Tibial artery (tissue), 4 donors: ENCODE measurements around the gene ALOX5AP.

Source experiments
- DNase-seq, 2 donors: peaks; one replicate each; pipeline ENCODE4 v3.0.0-alpha.2; 2019
- H3K27ac ChIP-seq, 2 donors: fragments of 200-600 bp; sonication (generic) in 1 of 2; 1 replicate in 1 of 2; 2 replicates in 1 of 2; pipeline ENCODE4 v1.5.1; 2018 to 2019; ENCODE audit warnings: mild to moderate bottlenecking in 1 of 2
- H3K27me3 ChIP-seq, 2 donors: fragments of 200-600 bp; sonication (generic) in 1 of 2; one replicate each; pipeline versions ENCODE4 v1.5.1 to v1.6.0; 2016 to 2019
- H3K36me3 ChIP-seq, 3 donors: fragments of 200-600 bp; sonication (generic) in 2 of 3; one replicate each; pipeline ENCODE4 v1.5.1; 2016 to 2019; ENCODE audit warnings: mild to moderate bottlenecking in 2 of 3
- H3K4me1 ChIP-seq, 4 donors: fragments of 200-600 bp; sonication (generic) in 2 of 4; 1 replicate in 3 of 4; 2 replicates in 1 of 4; pipeline ENCODE4 v1.5.1; 2016 to 2019
- H3K4me3 ChIP-seq, 2 donors: fragments of 200-600 bp; sonication (generic) in 1 of 2; 1 replicate in 1 of 2; 2 replicates in 1 of 2; pipeline ENCODE4 v1.5.1; 2018 to 2019; ENCODE audit warnings: mild to moderate bottlenecking in 2 of 2
- H3K9me3 ChIP-seq, 3 donors: fragments of 200-600 bp; sonication (generic) in 1 of 3; one replicate each; pipeline ENCODE4 v1.5.1; 2016 to 2019
- intact Hi-C: fragments of 100-400 bp; cut with DNase I; formaldehyde crosslinking; loops from one replicate; pipeline ENCODE4 v1.15.0; 2023; ENCODE audit warnings: low total_unique reads
- TF ChIP-seq, protein P1 (sequence below), 2 experiments: fragments of 200-600 bp in 1 of 2; fragments of 450-650 bp in 1 of 2; IDR thresholded peaks; one replicate each; pipeline ENCODE4 v1.5.1; 2017 to 2019; ENCODE audit warnings: antibody characterized with exemption in 2 of 2, mild to moderate bottlenecking in 1 of 2, moderate library complexity in 1 of 2

ALOX5AP gene

GRCh38 chr13:30722361-30722760 is 13.0 kb upstream of the ALOX5AP start:
- Histone ChIP-seq H3K4me1 (peaks cover 0 to 15% (median 5%) of the 10 kb centered on the region in 4 donors), H3K36me3 (no peaks in the 10 kb centered on the region), H3K27ac (no peak overlapping the region), H3K27me3 (no peaks in the 10 kb centered on the region), H3K4me3 (no peak overlapping the region), H3K9me3 (no peaks in the 10 kb centered on the region)
- TF ChIP-seq, protein P1, sequence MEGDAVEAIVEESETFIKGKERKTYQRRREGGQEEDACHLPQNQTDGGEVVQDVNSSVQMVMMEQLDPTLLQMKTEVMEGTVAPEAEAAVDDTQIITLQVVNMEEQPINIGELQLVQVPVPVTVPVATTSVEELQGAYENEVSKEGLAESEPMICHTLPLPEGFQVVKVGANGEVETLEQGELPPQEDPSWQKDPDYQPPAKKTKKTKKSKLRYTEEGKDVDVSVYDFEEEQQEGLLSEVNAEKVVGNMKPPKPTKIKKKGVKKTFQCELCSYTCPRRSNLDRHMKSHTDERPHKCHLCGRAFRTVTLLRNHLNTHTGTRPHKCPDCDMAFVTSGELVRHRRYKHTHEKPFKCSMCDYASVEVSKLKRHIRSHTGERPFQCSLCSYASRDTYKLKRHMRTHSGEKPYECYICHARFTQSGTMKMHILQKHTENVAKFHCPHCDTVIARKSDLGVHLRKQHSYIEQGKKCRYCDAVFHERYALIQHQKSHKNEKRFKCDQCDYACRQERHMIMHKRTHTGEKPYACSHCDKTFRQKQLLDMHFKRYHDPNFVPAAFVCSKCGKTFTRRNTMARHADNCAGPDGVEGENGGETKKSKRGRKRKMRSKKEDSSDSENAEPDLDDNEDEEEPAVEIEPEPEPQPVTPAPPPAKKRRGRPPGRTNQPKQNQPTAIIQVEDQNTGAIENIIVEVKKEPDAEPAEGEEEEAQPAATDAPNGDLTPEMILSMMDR (IDR thresholded peaks at IDR 0.05) = no peak
- no peak for DNase-seq
- intact Hi-C loops = no loop called here

- TF ChIP-seq, protein P1 (IDR thresholded peaks at IDR 0.05) = no peak
- H3K36me3 ChIP-seq = no peaks in the 10 kb centered on the region
- no peak overlapping the region for H3K4me3 ChIP-seq
- H3K27me3 ChIP-seq = no peaks in the 10 kb centered on the region
- H3K9me3 ChIP-seq = no peaks in the 10 kb centered on the region
- DNase-seq = no peak
- H3K27ac ChIP-seq = peak overlapping the region; percentile 32 to 45
- peaks cover 0 to 36% (median 12%) of the 10 kb centered on the region in 4 donors for H3K4me1 ChIP-seq
- intact Hi-C loops = no loop called here
Measured at GRCh38 chr13:30724778-30725177, 10.6 kb upstream of the ALOX5AP start.

- H3K4me3 ChIP-seq = no peak overlapping the region
- no peaks in the 10 kb centered on the region for H3K36me3 ChIP-seq
- no peaks in the 10 kb centered on the region for H3K27me3 ChIP-seq
- TF ChIP-seq, protein P1 (IDR thresholded peaks at IDR 0.05) = no peak
- peaks cover 0 to 44% (median 15%) of the 10 kb centered on the region in 4 donors for H3K4me1 ChIP-seq
- no peaks in the 10 kb centered on the region for H3K9me3 ChIP-seq
- DNase-seq = peak in 1 of 2 donors; percentile 77
- H3K27ac ChIP-seq = peak overlapping the region; percentile 32 to 45
- intact Hi-C loops = no loop called here
Measured at GRCh38 chr13:30725326-30726085, 9.8 kb upstream of the ALOX5AP start.

DNA sequence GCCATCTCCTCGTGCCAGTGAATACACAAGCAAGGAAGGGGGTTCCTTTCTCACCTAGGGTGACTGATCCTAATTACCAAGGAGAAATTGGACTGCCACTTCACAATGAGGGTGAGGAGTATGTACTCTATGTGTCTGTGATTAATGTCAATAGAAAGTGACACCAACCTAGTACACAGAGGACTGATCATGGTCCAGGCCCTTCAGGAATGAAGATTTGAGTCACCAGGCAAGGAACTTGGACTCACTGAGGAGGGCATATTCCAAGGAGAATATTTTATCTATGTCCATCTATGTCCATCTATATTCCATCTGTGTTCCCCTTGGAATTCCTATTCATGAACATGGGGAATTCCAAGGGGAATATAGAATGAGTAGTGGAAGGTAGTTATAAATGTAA is 9.2 kb upstream of the ALOX5AP start:
- Histone ChIP-seq H3K9me3 (no peaks in the 10 kb centered on the region), H3K27me3 (no peaks in the 10 kb centered on the region), H3K4me1 (peaks cover 0 to 47% (median 15%) of the 10 kb centered on the region in 4 donors), H3K4me3 (no peak overlapping the region), H3K36me3 (no peaks in the 10 kb centered on the region), H3K27ac (peak overlapping the region in 1 of 2 donors; percentile 45)
- TF ChIP-seq, protein P1 (IDR thresholded peaks at IDR 0.05) = no peak
- intact Hi-C loops = no loop called here
- DNase-seq = no peak

DNA sequence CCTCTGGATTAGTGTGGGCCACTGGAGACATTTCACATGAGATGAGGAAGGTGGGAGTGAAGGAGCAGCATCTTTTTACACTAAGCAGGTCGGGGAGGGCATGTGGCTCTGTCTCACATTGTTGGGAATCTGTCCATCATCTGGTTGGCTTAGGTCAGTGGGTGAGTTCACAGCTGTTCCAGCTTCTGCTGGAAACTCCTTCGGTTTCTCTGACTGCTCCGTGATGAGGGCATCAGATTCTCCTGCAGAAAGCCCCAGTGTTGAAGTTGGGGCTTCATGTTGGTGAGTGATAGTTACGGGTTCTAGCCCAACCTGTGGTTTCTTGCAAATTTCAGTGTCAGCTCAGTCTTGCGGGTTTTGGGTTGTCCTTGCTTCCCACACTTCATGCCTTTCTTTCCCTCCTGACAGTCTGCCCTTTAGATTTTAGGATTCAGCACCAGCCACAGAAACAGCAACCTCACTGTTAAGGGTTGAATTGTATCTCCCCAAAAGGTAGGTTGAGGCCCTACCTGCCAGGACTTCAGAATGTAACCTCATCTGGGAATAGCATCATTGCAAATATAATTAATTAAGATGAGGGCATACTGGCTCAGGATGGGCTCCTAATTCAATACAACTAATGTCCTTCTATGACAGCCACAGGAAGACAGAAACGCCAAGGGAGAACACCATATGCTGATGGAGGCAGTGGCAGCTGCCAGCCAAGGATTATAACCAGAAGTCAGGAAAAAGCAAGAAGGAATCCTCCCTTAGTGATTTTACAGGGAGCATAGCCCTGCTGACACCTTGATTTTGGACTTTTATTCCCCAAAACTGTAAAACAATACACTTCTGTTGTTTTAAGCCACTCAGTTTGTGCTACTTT is 7.6 kb upstream of the ALOX5AP start:
- intact Hi-C loops = no loop called here
- no peaks in the 10 kb centered on the region for H3K36me3 ChIP-seq
- peaks cover 0 to 47% (median 15%) of the 10 kb centered on the region in 4 donors for H3K4me1 ChIP-seq
- DNase-seq = no peak
- H3K27me3 ChIP-seq = no peaks in the 10 kb centered on the region
- H3K9me3 ChIP-seq = no peaks in the 10 kb centered on the region
- TF ChIP-seq, protein P1 (IDR thresholded peaks at IDR 0.05) = no peak
- H3K4me3 ChIP-seq = no peak overlapping the region
- H3K27ac ChIP-seq = peak overlapping the region in 1 of 2 donors; percentile 17
